Erythroblast (primary cell): ENCODE results near the gene PTN.

Source experiments
- GATA1 ChIP-seq: IDR thresholded peaks from 2 replicates; pipeline ENCODE4 v1.6.1; 2011; ENCODE audit warnings: low read depth, mild to moderate bottlenecking, control low read depth, low read length, moderate library complexity
- POLR2A ChIP-seq: IDR thresholded peaks from 2 replicates; pipeline ENCODE4 v1.6.1; 2011; ENCODE audit warnings: mild to moderate bottlenecking, low read length

DNA sequence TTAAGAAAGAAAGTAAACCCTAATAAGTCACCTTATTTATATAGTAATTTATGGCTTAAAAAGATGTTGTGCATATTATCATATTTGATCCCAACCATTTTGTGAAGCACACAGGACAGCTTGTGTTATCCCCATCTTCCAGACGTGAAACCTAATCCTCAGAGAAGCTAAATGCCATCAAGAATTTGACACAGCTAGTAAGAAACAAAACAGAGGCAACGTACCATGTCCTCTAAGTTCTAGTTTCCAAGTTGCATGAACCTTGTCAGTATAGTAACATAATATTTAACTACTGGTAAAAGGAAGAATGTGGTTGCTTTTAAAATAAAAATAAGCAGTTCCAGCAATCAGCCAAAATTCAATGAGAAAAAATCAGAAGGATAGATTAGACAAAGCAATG is 41.5 kb downstream of the PTN start:
- TF ChIP-seq POLR2A (no peak), GATA1 (no peak)
